RKO (cell line): ENCODE measurements around the gene PIP4K2A.
A peak's percentile ranks its signal among the peaks of the same experiment; 100 is the strongest.
"Not testable (repeated sequence)": the region's sequence is repeated elsewhere in the genome, so short reads cannot be mapped to it uniquely, and the experiment has no call there.

Experiments
- DNase-seq: peaks from one replicate; pipeline ENCODE4 v3.0.0-alpha.2; 2016; ENCODE audit warnings: low spot score

PIP4K2A gene

DNA sequence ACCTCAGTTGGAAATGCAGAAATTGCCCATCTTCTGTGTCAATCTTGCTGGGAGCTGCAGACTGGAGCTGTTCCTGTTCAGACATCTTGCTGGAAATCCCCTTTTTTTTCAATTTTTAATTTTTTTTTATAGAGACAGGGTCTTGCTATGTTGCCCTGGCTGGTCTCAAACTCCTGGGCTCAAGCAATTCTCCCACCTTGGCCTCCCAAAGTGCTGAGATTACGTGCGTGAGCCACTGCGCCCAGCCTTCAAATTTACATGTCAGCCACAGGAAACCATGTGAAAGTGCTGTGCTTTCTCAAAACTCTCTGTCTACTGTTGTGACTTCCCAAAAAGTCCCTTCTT is 200.0 kb downstream of the PIP4K2A start:
- DNase-seq: not testable (repeated sequence)

DNA sequence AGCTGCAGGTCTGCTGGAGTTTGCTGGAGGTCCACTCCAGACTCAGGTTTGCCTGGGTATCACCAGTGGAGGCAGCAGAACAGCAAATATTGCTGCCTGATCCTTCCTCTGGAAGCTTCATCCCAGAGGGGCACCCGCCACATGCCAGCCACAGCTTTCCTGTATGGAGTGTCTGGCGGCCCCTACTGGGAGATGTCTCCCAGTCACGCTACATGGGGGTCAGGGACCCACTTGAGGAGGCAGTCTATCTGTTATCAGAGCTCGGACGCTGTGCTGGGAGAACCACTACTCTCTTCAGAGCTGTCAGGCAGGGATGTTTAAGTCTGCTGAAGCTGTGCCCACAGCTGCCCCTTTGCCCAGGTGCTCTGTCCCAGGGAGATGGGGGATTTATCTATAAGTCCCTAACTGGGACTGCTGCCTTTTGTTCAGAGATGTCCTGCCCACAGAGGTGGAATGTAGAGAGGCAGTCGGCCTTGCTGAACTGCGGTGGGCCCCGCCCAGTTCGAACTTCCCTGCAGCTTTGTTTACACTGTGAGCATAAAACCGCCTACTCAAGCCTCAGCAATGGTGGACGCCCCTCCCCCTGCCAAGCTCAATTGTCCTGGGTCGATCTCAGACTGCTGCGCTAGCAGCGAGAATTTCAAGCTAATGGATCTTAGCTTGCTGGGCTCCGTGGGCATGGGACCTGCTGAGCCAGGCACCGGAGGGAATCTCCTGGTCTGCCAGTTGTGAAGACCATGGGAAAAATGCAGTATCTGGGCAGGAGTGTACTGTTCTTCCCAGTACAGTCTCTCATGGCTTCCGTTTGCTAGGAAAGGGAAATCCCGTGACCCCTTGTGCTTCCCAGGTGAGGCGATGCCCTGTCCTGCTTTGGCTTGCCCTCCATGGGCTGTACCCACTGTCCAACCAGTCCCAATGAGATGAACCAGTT is 200.6 kb downstream of the PIP4K2A start:
- DNase-seq: not testable (repeated sequence)

DNA sequence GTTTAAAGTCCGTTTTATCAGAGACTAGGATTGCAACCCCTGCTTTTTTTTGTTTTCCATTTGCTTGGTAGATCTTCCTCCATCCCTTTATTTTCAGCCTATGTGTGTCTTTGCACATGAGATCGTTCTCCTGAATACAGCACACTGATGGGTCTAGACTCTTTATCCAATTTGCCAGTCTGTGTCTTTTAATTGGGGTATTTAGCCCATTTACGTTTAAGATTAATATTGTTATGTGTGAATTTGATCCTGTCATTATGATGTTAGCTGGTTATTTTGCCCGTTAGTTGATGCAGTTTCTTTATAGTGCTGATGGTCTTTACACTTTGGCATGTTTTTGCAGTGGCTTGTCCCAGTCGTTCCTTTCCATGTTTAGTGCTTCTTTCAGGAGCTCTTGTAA is 202.4 kb downstream of the PIP4K2A start:
- DNase-seq: not testable (repeated sequence)

DNA sequence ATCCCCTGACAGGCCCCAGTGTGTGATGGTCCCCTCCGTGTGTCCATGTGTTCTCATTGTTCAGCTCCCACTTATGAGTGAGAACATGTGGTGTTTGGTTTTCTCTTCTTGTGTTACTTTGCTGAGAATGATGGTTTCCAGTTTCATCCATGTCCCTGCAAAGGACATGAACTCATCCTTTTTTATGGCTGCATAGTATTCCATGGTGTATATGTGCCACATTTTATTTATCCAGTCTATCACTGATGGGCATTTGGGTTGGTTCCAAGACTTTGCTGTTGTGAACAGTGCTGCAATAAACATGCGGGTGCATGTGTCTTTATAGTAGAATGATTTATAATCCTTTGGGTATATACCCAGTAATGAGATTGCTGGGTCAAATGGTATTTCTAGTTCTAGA is 206.2 kb downstream of the PIP4K2A start:
- not testable (repeated sequence) for DNase-seq

DNA sequence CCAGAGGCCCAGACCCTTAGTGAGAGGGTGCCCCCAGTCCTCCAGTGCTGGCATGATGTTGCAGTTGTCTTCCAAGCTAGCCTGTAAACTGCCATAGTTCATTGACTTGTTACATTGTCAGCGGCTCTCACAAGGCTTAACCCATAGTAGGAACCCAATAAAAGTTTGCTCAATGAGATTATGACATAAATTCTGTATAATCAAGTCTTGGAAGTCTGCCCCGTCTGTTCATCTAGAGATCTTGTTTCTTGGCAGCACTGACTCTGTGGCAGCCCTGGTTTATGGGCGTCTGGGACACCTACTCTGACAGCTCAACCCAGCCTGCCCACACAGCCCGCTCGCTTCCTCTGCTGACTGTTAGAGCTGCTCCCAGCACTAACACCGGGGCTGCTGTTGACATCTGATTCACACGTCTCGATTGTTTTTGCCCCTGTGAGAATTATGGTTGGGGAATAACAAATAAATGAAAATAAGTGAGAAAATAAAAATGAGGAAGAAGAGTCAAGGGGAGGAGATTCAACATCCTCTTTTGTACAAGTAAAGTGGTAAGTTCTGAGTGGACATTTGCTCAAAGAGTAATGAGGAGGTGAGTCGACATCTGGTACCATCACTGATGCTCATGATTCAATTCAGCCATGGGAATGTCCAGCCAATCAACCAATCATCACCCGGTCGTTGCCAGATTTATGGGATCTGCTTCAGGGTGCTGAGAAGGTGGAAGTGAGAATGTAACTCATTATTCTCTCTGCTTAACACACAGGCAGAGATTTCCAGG is 208.3 kb downstream of the PIP4K2A start:
- no peak for DNase-seq

DNA sequence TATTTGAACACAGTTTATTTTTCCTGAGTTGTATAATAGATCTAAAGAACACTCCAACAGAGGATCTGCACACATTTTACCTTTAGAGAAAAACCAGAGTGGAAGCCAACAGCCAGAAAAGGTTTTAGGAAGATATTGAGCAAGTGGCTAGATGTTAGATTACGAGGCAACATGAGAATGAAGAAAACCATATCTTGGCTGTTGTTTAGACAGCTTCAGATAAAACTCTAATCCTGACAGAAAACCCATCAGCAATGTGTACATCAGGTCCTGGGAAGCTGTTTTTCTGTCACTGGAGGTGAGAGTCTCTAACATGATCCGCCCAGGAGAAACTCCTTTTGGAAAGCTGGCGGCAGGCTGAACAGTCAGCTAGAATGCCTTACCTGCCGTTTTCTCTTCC is 209.6 kb downstream of the PIP4K2A start:
- no peak for DNase-seq

DNA sequence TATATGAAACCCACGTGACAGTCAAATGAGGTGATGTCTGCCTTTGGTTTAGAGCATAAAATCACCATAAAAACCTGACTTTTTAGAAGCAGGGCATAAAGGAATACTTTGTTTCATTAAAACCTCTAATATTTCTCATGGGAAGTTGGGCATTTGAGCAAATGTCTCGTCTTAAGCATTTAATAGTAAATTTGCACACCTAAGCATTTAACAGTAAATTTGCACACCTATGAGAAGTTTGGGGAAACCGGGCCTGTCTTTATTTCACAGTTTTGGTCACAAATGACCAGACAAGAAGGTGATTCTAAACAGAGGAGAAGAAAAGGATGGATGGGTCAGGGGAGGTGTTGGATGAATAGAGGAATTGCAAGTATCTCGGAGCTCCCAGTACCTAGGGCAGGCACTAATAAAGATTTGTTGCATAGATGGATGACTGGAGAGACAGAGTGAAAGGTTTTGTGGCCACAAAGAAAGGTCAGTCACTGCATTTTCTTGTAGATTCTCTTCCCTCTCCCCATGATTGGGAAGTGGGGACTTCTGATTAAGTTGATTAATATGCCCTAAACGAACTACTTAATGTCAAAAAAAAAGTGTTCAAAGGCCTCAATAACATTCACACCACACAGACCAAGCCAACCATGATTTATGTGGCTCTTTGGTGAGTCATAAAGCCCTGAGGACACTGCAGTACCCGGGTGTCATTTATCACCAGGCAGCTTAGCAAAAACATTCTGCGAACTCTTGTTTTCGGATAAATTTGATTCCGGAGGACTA is 210.9 kb downstream of the PIP4K2A start:
- peak; percentile 22 for DNase-seq

DNA sequence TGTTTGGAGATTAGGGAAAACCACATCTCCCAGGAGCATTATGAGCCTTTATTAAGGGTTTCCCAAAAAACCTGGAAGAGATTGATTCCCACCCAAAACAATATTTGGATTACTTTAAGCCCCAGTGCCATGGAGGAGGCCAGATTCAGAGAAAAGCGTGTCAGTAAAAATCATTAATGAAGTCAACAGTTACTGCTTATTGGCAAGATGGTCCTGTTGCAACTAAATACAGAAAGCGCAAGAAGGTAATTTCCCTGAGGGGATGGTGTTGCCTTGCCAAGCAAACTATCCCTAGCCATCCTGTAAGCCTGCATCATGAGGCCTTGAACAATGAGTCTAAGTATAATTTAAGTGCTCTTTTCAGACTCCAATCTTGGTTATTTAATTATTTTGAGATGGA is 212.5 kb downstream of the PIP4K2A start:
- DNase-seq: no peak

DNA sequence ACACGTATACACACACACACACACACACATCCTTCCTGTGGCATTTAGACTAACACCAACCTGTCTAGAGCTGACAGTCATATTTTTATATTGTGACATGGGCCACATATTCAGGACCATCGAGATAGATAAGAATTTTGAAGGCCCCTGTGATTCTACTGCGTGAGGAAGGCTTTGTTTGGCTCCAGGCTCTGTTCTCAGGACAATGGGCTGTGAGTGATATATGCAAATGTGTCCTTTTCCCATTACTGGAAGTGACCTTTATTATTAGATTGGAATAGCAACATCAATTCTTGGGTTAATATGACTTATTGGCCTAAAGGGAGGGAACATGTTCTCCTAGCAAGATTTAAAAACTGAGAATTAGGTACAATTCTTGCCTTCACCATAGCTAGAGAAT is 213.0 kb downstream of the PIP4K2A start:
- DNase-seq: no peak

DNA sequence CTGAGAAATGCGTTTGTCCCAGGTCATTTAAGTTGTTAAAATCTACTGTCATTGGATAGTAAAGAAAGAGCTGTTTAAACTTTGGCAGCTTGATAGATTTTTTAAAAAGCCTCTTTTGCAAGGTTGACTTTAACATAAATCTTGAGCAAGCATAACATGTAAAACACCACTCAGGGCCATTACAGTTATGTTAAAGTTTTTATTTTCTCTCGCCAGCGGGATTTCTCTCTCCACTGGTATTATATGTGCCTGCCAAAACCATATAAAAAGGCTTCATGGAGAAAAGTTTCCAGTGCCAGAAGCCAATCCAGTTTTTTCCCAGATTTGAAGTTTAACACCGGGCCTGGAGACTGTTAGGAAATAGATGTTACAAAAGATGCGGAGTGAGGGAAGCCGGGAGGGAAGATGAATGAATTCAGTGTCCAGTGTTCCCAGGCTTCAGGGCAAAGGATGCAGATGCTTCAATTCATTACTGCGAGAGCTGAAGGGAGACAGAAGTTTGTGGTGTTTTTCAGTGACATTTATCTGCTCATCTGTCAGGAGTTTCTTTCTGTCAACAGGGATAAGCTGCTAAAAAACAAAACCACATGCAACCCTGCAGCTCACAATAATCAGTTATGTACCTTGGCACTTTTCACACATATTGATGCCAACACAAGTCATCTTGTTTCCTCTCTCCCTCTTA is 213.6 kb downstream of the PIP4K2A start:
- DNase-seq: no peak

DNA sequence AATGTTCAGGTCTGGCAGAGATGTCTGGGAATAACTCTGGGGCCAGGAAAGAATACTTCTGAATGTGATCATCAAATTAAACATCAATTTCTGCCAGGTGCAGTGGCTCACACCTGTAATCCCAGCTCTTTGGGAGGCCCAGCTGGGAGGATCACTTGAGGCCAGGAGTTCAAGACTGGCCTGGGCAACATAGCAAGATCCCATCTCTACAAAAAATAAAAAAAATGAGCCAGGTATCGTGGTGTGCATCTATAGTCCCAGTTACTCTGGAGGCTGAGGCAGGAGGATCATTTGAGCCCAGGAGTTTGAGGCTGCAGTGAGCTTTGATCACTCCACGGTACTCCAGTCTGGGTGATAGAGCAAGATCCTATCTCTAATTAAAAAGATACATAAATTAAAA is 214.4 kb downstream of the PIP4K2A start:
- not testable (repeated sequence) for DNase-seq

DNA sequence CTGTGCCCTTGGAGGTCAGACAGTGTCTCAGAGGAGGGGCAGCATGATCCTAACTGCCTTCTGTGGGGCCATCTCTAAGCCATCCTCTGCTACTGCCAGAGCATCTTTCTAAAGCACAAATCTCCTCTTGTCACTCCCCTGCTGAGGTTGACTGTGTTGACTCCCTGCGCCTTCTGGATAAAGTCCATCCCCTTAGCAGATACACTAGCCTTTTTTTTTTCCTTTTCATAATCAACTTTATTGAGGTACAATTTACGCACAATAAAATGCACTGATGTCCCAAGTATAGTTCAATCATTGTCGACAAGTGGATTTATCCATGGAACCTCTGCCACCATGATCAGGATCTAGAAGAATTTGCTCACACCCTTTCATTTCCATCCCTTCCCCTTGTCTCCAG is 219.0 kb downstream of the PIP4K2A start:
- DNase-seq: no peak

DNA sequence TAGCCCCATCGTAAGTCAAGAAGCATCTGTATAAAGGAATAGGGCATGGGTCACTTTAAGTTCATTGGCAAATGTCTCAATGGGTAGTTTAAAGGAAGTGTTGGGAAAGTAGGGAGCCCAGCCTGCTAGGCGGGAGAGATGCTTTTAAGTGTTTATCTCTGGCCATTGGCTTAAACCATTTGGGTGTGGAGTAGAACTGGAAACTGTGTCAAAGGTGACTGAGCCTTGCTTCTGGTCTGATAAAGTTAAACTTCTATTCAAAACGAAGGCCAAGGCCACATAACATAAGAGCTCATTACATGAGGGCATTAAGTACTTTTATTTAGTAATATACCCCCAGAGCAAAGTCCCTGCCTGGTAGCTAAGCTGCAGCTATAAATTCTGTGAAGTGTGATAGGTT is 220.4 kb downstream of the PIP4K2A start:
- no peak for DNase-seq

DNA sequence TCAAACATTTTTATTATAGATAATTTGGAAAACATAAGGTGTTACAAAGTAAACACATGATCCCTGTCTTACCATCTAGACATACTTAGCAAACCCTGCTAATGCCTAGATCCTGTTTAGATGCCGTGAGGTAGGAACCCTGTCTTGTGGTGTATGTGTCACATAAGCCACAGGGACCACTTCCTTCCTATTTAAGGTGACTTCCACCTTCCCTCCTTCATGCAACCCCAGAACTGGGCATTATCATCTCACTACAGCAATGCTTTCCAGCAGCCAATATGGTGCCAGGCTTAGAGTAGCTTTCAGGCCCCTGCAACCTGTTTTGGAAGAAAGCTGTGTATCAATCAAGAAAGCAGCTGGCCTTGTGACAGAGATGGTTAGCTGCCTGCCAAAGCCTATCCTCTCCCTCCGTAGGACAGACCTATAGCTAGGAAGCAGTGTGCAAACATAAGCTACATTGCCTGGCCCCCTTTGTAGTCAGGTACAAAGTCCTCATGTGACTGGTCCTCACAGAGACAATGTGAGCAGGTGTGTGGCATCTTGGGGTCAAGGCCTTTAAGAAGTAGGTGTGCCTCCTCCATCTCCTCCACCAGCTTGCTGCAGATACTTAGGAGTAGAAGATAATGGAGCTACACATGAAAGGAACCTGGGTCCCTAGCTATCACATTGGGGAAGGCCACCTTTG is 222.3 kb downstream of the PIP4K2A start:
- no peak for DNase-seq

DNA sequence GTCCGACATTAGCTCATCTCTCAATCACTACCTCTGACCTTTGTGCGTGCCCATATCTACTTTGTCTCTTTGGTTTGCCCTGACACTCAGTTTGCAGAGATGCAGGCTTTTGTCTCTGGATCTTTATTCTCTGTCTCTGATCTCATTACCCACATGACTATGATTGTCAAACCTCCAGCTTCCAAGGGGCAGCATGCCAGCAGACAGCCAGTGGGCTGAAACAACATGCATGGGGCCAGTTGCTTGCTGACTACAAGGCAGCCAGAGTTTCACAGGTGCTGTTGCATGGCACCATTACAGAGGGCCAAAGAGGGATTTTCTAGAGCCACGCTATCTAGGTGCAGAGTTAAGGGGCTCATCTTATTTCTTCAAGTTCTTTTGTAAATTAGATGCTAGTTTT is 222.9 kb downstream of the PIP4K2A start:
- no peak for DNase-seq

DNA sequence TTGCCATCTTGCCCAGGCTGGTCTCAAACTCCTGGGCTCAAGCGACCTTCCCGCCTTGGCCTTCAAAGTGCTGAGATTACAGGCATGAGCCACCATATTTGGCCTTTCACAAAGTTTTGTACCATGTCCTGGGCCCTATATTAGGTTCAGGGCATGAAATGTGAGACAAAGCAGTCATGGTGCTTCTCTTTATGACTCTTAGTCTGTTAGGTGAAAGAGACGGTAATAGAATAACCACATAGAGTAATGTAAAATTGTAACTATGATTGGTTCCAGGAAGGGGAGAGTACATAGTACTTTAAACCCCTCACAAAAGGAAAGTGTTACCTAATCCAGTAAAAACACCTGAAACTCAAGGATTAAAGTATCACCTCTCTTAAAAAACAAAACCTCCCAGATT is 224.4 kb downstream of the PIP4K2A start:
- no peak for DNase-seq

DNA sequence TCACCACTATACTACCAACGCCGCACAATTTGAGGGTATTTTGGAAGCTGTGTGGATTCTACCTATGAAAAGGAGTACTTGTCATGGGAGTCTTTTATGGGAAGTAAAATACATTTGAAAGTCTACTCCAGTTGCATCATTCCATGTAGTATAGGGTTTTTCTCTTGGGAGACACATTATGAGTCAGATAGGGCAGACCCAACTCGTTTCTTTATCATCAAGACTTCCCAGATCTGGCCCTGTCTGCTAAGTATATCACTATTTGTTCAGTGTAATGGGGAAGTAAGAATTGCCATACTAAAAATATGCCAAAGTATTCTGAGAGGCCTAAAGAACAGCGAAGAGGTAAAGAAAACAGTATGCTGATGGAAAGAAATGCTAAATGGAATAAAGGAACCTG is 224.9 kb downstream of the PIP4K2A start:
- DNase-seq: no peak

DNA sequence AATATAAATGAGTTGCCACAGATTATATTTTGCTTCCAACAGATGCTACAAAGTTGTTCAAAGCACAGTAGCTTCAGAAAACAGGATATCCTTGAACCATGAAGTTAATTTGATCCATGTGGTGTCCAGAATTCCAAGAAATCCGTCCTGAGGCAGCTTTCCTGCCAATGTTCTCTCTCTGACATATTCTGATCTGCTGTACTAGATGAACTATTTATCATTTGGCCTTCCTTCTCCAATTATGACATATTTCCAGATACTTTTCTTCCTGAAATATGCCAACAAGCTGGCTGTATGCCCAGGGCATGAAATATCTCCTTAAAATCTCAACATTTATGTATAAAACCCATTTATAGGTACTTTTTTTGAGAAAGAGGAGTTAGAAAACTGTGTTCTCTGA is 227.9 kb downstream of the PIP4K2A start:
- no peak for DNase-seq
